AG09309 (cell line): ENCODE measurements around the gene GPRIN1.
"Not testable (repeated sequence)": the region's sequence is repeated elsewhere in the genome, so short reads cannot be mapped to it uniquely, and the experiment has no call there.

Experiments used
- DNase-seq: peaks from one replicate; pipeline ENCODE4 v3.0.0-alpha.2; 2010; ENCODE audit warnings: low read depth
- H3K4me3 ChIP-seq: 2 replicates; pipeline ENCODE4 v1.5.1; 2011; ENCODE audit warnings: mild to moderate bottlenecking, low read depth, low read length, moderate library complexity; ENCODE audit not compliant: control insufficient read depth
- CTCF ChIP-seq: IDR thresholded peaks from 2 replicates; pipeline ENCODE4 v1.5.1; 2011; ENCODE audit warnings: mild to moderate bottlenecking, low read depth, low read length, inconsistent platforms; ENCODE audit not compliant: insufficient read depth, control insufficient read depth; ENCODE audit errors: missing control alignments

GPRIN1 gene

GRCh38 chr5:176562189-176562588, 47.8 kb downstream of the GPRIN1 start:
- no peak for DNase-seq
- no peak for TF ChIP-seq CTCF
- H3K4me3 ChIP-seq = no peak overlapping the region

- no peak for DNase-seq
- H3K4me3 ChIP-seq = no peak overlapping the region
- TF ChIP-seq CTCF = no peak
Measured at GRCh38 chr5:176561259-176561658, 48.7 kb downstream of the GPRIN1 start.

GRCh38 chr5:176560364-176560763, 49.6 kb downstream of the GPRIN1 start:
- no peak overlapping the region for H3K4me3 ChIP-seq
- TF ChIP-seq CTCF = no peak
- DNase-seq = no peak

DNA sequence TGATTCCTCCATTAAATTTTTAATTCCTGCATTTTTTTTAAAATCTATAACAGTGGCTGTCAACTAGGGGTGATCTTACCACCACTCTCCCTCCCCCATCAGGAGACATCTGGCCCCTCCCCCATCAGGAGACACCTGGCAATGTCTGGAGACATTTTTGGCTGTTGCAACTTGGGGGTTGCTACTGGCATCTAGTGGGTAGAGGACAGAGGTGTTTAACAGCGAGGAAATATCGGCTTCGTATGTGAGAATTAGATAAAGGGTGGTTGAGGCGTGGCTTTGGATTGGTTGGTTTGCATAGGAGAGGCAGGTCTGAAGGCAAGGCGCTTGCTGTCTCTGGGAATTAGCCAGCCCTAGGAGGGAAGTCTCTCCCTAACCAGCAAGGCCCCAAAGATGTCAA, 50.3 kb downstream of the GPRIN1 start:
- DNase-seq = no peak
- no peak for TF ChIP-seq CTCF
- no peak overlapping the region for H3K4me3 ChIP-seq

DNA sequence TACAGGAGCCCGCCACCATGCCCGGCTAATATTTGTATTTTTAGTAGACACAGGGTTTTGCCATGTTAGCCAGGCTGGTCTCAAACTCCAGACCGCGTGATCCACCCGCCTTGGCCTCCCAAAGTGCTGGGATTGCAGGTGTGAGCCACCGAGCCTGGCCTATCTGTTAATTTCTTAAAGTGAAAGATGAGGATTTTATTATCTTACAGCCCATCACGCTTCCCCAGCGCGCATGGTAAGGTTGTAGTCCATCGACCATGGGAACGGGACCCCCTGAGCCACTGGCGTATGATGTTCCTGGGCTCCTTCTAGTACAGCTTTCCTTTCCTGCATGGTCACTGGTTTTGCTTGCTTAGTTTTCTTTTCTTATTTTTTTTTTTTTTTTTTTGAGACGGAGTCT, 52.1 kb downstream of the GPRIN1 start:
- DNase-seq = no peak
- TF ChIP-seq CTCF = no peak
- no peak overlapping the region for H3K4me3 ChIP-seq

DNA sequence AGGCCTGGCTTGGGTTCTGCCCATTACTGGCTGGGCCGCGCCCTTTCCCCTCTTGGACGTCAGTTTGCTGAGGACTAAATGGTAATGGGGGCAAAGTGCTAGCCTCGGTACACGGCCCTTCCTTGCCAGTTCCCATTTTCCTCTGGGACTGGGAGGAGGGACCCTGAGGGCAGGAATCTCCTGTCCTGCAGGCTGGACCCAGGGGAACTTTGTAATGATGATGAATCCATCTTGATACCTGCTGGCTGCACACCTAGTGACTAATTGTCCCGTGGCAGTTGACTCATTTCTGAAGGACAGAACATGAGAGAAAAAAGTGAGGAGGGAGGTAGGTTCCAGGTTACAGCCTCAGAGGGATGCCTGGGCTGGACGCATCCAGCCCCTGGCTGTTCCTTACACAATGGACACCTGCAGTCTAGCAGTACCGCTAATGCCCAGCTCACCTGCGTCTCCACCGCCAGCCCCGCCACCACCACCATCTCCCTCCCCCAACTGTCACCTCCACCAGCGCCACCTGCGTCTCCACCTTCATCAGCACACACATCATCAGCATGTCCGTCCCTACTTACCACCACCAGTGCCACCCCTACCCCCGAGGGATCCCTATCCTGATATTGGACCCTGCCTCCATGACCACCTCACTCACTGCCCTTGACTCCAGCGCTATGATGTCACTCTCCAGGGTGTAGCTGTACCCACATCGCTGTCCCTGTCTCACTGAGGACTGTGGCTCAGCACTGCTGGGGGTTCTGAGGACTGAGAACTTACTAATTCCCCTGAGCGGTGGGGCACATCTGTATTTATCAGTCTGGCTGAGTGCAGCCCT, 56.5 kb downstream of the GPRIN1 start:
- no peak for DNase-seq
- TF ChIP-seq CTCF = no peak
- H3K4me3 ChIP-seq = no peak overlapping the region

DNA sequence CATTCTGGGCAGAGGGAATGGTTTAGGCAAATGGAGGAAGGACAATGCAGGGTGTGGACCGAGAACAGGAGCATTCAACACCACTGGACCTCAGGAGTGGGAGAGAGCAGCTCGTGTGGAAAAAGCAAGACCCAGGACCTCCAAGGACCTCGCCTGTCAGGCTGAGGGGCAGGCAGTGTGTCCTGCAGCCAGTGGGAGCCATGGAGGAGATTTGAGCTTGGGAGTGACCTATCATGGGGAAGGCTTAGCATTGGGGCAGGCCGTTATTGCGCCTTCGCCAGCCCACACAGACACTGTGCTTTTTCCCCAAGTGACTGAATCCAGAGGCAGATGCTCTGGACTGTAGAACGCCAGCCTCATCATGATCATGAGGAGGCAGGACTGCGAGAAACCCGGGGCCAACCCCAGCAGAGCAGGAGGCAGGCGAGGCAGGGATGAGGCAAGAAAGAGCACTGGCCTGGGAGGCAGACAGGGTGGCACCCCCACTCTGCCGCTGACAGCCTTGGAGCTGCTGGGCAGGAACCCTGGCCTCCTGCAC, 57.6 kb downstream of the GPRIN1 start:
- TF ChIP-seq CTCF = no peak
- no peak for DNase-seq
- H3K4me3 ChIP-seq = no peak overlapping the region

DNA sequence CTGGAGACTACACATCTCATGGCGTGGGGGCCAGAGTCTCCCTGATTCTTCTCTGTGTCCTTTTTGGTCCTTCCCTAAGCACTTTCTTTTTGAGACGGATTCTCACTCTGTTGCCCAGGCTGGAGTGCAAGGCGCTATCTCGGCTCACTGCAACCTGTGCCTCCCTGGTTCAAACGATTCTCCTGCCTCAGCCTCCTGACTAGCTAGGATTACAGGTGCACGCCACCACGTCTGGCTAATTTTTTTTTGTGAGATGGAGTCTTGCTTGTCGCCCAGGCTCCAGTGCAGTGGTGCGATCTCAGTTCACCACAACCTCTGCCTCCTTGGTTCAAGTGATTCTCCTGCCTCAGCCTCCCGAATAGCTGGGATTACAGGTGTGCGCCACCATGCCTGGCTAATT, 59.0 kb downstream of the GPRIN1 start:
- DNase-seq, H3K4me3 ChIP-seq: not testable (repeated sequence)
